Measurements from ENCODE around the gene SDC1.

GRCh38 chr2:20215183-20216040 is 9.5 kb downstream of the SDC1 start:
- TF ChIP-seq CTCF (IDR thresholded peaks at IDR 0.05) (no peak), POLR2A (IDR thresholded peaks at IDR 0.05) (peak in 1 of 2 donors; percentile 85)
